ENCODE results near the gene NKPD1.

Gene NKPD1

DNA sequence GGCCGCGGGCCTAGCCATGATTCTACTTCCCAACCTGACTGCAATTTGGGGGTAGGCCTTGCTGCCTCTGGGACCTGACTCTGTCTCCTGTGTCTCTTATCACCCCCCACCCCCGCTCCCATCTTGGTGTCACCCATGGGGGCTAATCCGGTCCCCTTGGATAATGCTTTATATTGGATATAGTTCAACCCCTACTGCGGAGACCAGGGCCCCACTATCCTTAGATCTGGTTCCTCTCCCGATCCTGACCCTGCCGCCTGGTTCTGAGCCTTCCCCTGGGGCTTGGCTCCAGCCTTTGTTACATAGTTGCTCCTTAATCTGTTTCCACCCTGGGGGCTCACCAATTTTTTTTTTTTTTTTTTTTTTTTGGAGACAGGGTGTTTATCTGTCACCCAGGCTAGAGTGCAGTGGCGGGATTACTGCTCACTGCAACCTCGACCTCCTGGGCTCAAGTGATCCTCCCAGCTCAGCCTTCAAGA lies 19.1 kb upstream of the NKPD1 start:
- TF ChIP-seq, protein P1, sequence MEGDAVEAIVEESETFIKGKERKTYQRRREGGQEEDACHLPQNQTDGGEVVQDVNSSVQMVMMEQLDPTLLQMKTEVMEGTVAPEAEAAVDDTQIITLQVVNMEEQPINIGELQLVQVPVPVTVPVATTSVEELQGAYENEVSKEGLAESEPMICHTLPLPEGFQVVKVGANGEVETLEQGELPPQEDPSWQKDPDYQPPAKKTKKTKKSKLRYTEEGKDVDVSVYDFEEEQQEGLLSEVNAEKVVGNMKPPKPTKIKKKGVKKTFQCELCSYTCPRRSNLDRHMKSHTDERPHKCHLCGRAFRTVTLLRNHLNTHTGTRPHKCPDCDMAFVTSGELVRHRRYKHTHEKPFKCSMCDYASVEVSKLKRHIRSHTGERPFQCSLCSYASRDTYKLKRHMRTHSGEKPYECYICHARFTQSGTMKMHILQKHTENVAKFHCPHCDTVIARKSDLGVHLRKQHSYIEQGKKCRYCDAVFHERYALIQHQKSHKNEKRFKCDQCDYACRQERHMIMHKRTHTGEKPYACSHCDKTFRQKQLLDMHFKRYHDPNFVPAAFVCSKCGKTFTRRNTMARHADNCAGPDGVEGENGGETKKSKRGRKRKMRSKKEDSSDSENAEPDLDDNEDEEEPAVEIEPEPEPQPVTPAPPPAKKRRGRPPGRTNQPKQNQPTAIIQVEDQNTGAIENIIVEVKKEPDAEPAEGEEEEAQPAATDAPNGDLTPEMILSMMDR (IDR thresholded peaks at IDR 0.05; ENCODE audit: low read depth, low read length), result no peak
- peak overlapping the region; percentile 84 for H3K4me3 ChIP-seq (ENCODE audit: low read depth, low read length)

DNA sequence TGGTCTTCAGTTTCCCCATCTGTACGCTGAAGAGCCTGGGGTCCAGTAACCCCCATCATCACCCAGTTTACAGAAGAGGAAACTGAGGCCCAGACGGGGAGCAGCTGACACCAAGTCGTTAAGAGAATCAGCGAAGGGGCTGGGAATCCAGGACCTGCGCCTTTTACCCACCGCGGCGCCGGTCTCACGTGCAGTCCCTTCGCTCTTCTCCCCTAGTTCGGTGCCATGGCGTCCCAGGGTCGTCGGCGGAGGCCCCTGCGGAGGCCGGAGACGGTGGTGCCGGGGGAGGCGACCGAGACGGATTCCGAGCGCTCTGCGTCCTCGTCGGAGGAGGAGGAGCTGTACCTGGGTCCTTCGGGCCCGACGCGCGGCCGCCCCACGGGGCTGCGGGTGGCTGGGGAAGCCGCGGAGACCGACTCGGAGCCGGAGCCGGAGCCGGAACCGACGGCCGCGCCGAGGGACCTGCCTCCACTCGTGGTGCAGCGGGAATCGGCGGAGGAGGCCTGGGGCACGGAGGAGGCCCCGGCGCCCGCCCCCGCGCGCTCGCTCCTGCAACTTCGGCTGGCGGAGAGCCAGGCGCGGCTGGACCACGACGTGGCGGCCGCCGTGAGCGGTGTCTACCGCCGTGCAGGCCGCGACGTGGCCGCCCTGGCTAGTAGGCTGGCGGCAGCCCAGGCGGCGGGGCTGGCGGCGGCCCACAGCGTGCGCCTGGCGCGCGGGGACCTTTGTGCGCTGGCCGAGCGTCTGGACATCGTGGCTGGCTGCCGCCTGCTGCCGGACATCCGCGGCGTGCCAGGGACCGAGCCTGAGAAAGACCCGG lies 18.5 kb upstream of the NKPD1 start:
- TF ChIP-seq, protein P1 (IDR thresholded peaks at IDR 0.05; ENCODE audit: low read depth, low read length), result no peak
- peak overlapping the region; percentile 84 for H3K4me3 ChIP-seq (ENCODE audit: low read depth, low read length)

DNA sequence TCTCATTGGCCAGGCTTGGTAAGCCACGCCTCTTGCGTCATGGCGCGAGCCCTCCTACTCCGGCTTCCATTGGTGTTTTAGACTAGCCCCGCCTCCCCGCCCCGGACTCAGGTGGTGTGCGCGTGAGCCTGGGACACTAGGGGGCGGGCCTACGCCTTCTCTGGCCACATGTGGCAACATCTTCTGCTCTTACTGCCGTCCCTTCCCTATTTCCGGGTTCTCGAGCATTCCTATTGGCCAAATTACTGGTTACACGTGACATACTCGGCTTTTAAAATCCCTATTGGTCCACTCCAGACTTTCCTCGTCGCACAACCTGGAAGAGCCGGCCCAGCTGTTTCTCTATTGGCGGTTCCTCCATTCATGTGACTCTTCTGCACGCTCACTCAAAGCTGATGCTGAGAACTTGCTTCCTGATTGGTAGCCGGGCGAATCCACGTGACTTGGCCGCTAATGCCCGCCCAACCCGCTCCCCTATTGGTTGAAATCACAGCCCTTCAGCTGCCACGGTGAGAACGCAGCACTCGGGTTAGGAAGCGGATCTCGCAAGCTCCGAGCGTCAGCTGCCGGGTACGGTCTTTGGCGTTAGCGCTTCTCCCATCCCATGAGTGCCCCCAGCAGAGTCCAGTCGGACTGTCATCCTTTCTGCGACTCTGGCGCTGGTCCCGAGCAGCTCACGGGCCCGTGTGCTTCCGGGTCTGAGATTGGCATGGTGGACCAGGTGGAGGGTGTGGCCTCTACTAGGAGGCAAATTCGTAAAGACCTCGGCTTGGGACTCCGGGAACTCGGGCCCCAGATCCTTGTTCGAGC lies 17.7 kb upstream of the NKPD1 start, which contains the start of gene BLOC1S3:
TSS of gene BLOC1S3 (plus strand) at position 523 of the 810 bp plus-strand sequence. CDS start 513 bp downstream, outside the sequence.
- TF ChIP-seq, protein P1 (IDR thresholded peaks at IDR 0.05; ENCODE audit: low read depth, low read length), result no peak
- H3K4me3 ChIP-seq (ENCODE audit: low read depth, low read length), result peak within 1 kb of the TSS; percentile 84

GRCh38 chr19:45177817-45178261 lies 17.1 kb upstream of the NKPD1 start, which contains the start of gene TRAPPC6A:
TRAPPC6A (minus strand) TSS chr19:45178237; CDS start chr19:45178218, 19 bp downstream.
- peak within 1 kb of the TSS; percentile 84 for H3K4me3 ChIP-seq (ENCODE audit: low read depth, low read length)
- TF ChIP-seq, protein P1 (IDR thresholded peaks at IDR 0.05; ENCODE audit: low read depth, low read length), result no peak

- TF ChIP-seq, protein P1 (IDR thresholded peaks at IDR 0.05; ENCODE audit: low read depth, low read length), result no peak
- H3K4me3 ChIP-seq (ENCODE audit: low read depth, low read length), result no peak overlapping the region
These were observed 14.9 kb upstream of the NKPD1 start for GRCh38 chr19:45175515-45176345.

GRCh38 chr19:45173816-45174215 lies 13.0 kb upstream of the NKPD1 start:
- TF ChIP-seq, protein P1 (IDR thresholded peaks at IDR 0.05; ENCODE audit: low read depth, low read length), result no peak
- H3K4me3 ChIP-seq (ENCODE audit: low read depth, low read length), result no peak overlapping the region
